Transverse colon (tissue), 3 donors: Measurements from ENCODE around the gene TNFRSF19.

Experiments used
- POLR2A ChIP-seq: fragments of 450-650 bp; IDR thresholded peaks from one replicate; pipeline ENCODE4 v1.6.1; 2016; ENCODE audit warnings: antibody characterized with exemption, mild to moderate bottlenecking, moderate library complexity
- TF ChIP-seq, protein P1 (sequence below), 5 experiments: fragments of 200-600 bp in 3 of 5; fragments of 450-650 bp in 2 of 5; sonication (generic) in 3 of 5; IDR thresholded peaks; 1 replicate in 2 of 5; 2 replicates in 3 of 5; pipeline ENCODE4 v1.5.1; 2016 to 2017; ENCODE audit warnings: antibody characterized with exemption in 5 of 5, inconsistent platforms in 3 of 5, mild to moderate bottlenecking in 2 of 5, moderate library complexity in 1 of 5

DNA sequence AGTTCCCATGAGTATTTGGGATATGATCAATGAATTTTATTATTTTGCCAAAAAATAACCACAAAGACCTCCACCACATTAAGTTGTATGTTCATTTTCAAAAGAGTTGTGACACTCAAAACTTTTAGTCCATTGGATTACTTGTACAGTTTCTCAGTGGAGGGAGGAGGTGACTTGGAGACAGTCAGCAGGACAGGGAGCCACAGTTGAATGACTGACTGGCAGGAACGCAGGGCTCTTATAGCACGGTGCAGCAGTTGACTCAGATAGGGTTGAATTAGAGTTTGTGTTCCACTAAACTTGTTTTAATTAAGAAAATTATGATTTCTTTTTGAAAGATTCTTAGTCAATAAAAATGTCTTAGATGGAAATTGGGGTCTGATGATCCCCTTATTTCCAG is 42.5 kb downstream of the TNFRSF19 start:
- TF ChIP-seq POLR2A, result no peak
- TF ChIP-seq, protein P1, sequence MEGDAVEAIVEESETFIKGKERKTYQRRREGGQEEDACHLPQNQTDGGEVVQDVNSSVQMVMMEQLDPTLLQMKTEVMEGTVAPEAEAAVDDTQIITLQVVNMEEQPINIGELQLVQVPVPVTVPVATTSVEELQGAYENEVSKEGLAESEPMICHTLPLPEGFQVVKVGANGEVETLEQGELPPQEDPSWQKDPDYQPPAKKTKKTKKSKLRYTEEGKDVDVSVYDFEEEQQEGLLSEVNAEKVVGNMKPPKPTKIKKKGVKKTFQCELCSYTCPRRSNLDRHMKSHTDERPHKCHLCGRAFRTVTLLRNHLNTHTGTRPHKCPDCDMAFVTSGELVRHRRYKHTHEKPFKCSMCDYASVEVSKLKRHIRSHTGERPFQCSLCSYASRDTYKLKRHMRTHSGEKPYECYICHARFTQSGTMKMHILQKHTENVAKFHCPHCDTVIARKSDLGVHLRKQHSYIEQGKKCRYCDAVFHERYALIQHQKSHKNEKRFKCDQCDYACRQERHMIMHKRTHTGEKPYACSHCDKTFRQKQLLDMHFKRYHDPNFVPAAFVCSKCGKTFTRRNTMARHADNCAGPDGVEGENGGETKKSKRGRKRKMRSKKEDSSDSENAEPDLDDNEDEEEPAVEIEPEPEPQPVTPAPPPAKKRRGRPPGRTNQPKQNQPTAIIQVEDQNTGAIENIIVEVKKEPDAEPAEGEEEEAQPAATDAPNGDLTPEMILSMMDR (IDR thresholded peaks at IDR 0.05), result no peak
